NCI-H2171 (cell line): ENCODE data around the gene COL9A2.
A peak's percentile ranks its signal among the peaks of the same experiment; 100 is the strongest.
"Not testable (repeated sequence)": the region's sequence is repeated elsewhere in the genome, so short reads cannot be mapped to it uniquely, and the experiment has no call there.

ENCODE experiments used
- DNase-seq: peaks from one replicate; lab custom pipeline; 2025; lab: John Stamatoyannopoulos, UW

Gene COL9A2

GRCh38 chr1:40316595-40317393, at the start of gene COL9A2:
Gene COL9A2 (minus strand): TSS chr1:40317286. CDS start chr1:40317197, 89 bp downstream.
- peak; percentile 72 for DNase-seq

- no peak for DNase-seq
Measured at GRCh38 chr1:40363721-40364120, 46.6 kb upstream of the COL9A2 start.

- no peak for DNase-seq
Measured at GRCh38 chr1:40362699-40363098, 45.6 kb upstream of the COL9A2 start.

- no peak for DNase-seq
Measured at GRCh38 chr1:40362199-40362598, 45.1 kb upstream of the COL9A2 start.

GRCh38 chr1:40361637-40362036, 44.6 kb upstream of the COL9A2 start:
- DNase-seq: no peak

- DNase-seq: no peak
Measured at GRCh38 chr1:40361201-40361600, 44.1 kb upstream of the COL9A2 start.

GRCh38 chr1:40360631-40361030, 43.5 kb upstream of the COL9A2 start:
- DNase-seq: no peak

- no peak for DNase-seq
Measured at GRCh38 chr1:40357625-40358024, 40.5 kb upstream of the COL9A2 start.

- no peak for DNase-seq
Measured at GRCh38 chr1:40353082-40353481, 36.0 kb upstream of the COL9A2 start.

- no peak for DNase-seq
Measured at GRCh38 chr1:40352126-40352525, 35.0 kb upstream of the COL9A2 start.

- DNase-seq: no peak
Measured at GRCh38 chr1:40351124-40351523, 34.0 kb upstream of the COL9A2 start.

GRCh38 chr1:40350391-40350790, 33.3 kb upstream of the COL9A2 start:
- DNase-seq: no peak

GRCh38 chr1:40344597-40344996, 27.5 kb upstream of the COL9A2 start:
- DNase-seq: no peak

- not testable (repeated sequence) for DNase-seq
Measured at GRCh38 chr1:40342381-40342717, 25.3 kb upstream of the COL9A2 start.

GRCh38 chr1:40341491-40342380, 24.6 kb upstream of the COL9A2 start:
- DNase-seq: no peak

- DNase-seq: no peak
Measured at GRCh38 chr1:40339420-40340323, 22.6 kb upstream of the COL9A2 start.

- peak; percentile 52 for DNase-seq
Measured at GRCh38 chr1:40338745-40339419, 21.8 kb upstream of the COL9A2 start.

GRCh38 chr1:40337443-40337842, 20.4 kb upstream of the COL9A2 start:
- no peak for DNase-seq

GRCh38 chr1:40332695-40333094, 15.6 kb upstream of the COL9A2 start:
- DNase-seq: no peak

- not testable (repeated sequence) for DNase-seq
Measured at GRCh38 chr1:40331403-40331802, 14.3 kb upstream of the COL9A2 start.

GRCh38 chr1:40318970-40319621, 2.0 kb upstream of the COL9A2 start:
- DNase-seq: no peak
